GM21360 (cell line): ENCODE results near the gene FBXL22.
"Not testable (repeated sequence)": the region's sequence is repeated elsewhere in the genome, so short reads cannot be mapped to it uniquely, and the experiment has no call there.

Experiments used
- ATAC-seq: cut with Tn5 transposase; IDR thresholded peaks from one replicate; pipeline ENCODE4 v1.9.1; 2021; ENCODE audit warnings: mild to moderate bottlenecking, moderate library complexity; ENCODE audit not compliant: unreplicated experiment

Gene FBXL22

GRCh38 chr15:63611177-63611576 lies 14.0 kb downstream of the FBXL22 start:
- ATAC-seq: no peak

- ATAC-seq: no peak
Observed at GRCh38 chr15:63612300-63612699, 15.1 kb downstream of the FBXL22 start.

- no peak for ATAC-seq
Observed at GRCh38 chr15:63615935-63616334, 18.7 kb downstream of the FBXL22 start.

- ATAC-seq: not testable (repeated sequence)
Observed at GRCh38 chr15:63617147-63617546, 20.0 kb downstream of the FBXL22 start.

- not testable (repeated sequence) for ATAC-seq
Observed at GRCh38 chr15:63617627-63618026, 20.4 kb downstream of the FBXL22 start.

- ATAC-seq: not testable (repeated sequence)
Observed at GRCh38 chr15:63620760-63621159, 23.6 kb downstream of the FBXL22 start.

- no peak for ATAC-seq
Observed at GRCh38 chr15:63623232-63623969, 26.2 kb downstream of the FBXL22 start.

- ATAC-seq: peak; percentile 74
Observed at GRCh38 chr15:63626955-63627354, 29.8 kb downstream of the FBXL22 start.

- no peak for ATAC-seq
Observed at GRCh38 chr15:63628123-63628822, 31.1 kb downstream of the FBXL22 start.

- no peak for ATAC-seq
Observed at GRCh38 chr15:63630036-63630751, 33.0 kb downstream of the FBXL22 start.

- no peak for ATAC-seq
Observed at GRCh38 chr15:63633312-63633711, 36.1 kb downstream of the FBXL22 start.

GRCh38 chr15:63634154-63634553 lies 37.0 kb downstream of the FBXL22 start:
- no peak for ATAC-seq

- no peak for ATAC-seq
Observed at GRCh38 chr15:63636518-63637061, 39.4 kb downstream of the FBXL22 start.

- ATAC-seq: no peak
Observed at GRCh38 chr15:63638839-63639238, 41.7 kb downstream of the FBXL22 start.

GRCh38 chr15:63640146-63640545 lies 43.0 kb downstream of the FBXL22 start:
- no peak for ATAC-seq
